Measurements from ENCODE around the gene MYO18B. TPM values are rescaled to one million over a fixed set of nuclear protein-coding genes. Genes with fewer than 3 reads are reported as not detected.

Gene MYO18B
- total RNA-seq, 1 donor from 2014 or later: 0.07 TPM

DNA sequence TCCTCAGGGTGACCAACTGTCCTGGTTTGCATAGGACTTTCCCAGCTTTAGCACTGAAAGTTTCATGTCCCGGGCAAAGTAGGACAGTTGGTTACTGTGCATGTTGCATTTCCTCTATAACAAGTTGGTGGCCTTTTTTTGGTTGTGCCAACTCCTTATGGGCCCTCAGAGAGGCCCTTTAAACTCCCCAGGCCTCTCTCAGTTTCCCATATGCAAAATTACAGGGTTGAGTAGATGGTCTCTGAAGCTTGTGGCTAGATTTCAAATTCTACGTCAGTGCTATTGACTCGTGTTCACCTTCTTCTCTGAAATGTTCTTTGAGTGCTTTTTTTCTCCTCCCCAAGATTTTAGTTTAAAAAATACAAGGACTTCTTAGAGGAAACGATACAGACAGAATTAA, 92.5 kb downstream of the MYO18B start:
- Histone ChIP-seq H3K9ac (ENCODE audit: low read length) (no peak overlapping the region), H3K9me3 (ENCODE audit: insufficient read depth, low read depth, low read length) (no peaks in the 10 kb centered on the region), H3K36me3 (ENCODE audit: insufficient read depth, low read length) (no peaks in the 10 kb centered on the region), H3K79me2 (ENCODE audit: insufficient read depth, low read length) (no peaks in the 10 kb centered on the region), H3K27ac (ENCODE audit: low read depth, low read length) (no peak overlapping the region), H3K4me2 (ENCODE audit: low read length) (no peak overlapping the region), H3K4me3 (ENCODE audit: insufficient read depth, low read depth, low read length) (no peak overlapping the region), H3K4me1 (ENCODE audit: insufficient read depth, low read length) (no peaks in the 10 kb centered on the region), H3K27me3 (ENCODE audit: insufficient read depth, low read length) (no peaks in the 10 kb centered on the region), H4K20me1 (ENCODE audit: insufficient read depth, low read length) (no peaks in the 10 kb centered on the region), H2AFZ (ENCODE audit: low read depth, low read length) (no peak overlapping the region)
- DNase-seq (ENCODE audit: low read depth): no peak
- Mint-ChIP-seq H3K27me3 (ENCODE audit: low read depth, unreplicated experiment) (peaks cover 34% of the 10 kb centered on the region), H3K4me1 (ENCODE audit: low read depth, unreplicated experiment) (no peaks in the 10 kb centered on the region), H3K36me3 (ENCODE audit: low read depth, unreplicated experiment) (no peaks in the 10 kb centered on the region), H3K4me3 (ENCODE audit: unreplicated experiment) (no peak overlapping the region), H3K9me3 (ENCODE audit: unreplicated experiment) (peaks cover 3% of the 10 kb centered on the region), H3K27ac (ENCODE audit: unreplicated experiment) (no peak overlapping the region)
- no peak for TF ChIP-seq EZH2 (IDR thresholded peaks at IDR 0.05; ENCODE audit: insufficient read depth, low read length)
- TF ChIP-seq, protein P1, sequence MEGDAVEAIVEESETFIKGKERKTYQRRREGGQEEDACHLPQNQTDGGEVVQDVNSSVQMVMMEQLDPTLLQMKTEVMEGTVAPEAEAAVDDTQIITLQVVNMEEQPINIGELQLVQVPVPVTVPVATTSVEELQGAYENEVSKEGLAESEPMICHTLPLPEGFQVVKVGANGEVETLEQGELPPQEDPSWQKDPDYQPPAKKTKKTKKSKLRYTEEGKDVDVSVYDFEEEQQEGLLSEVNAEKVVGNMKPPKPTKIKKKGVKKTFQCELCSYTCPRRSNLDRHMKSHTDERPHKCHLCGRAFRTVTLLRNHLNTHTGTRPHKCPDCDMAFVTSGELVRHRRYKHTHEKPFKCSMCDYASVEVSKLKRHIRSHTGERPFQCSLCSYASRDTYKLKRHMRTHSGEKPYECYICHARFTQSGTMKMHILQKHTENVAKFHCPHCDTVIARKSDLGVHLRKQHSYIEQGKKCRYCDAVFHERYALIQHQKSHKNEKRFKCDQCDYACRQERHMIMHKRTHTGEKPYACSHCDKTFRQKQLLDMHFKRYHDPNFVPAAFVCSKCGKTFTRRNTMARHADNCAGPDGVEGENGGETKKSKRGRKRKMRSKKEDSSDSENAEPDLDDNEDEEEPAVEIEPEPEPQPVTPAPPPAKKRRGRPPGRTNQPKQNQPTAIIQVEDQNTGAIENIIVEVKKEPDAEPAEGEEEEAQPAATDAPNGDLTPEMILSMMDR (IDR thresholded peaks at IDR 0.05; ENCODE audit: insufficient read depth, low read depth, low read length): no peak
- FAIRE-seq: no peak

DNA sequence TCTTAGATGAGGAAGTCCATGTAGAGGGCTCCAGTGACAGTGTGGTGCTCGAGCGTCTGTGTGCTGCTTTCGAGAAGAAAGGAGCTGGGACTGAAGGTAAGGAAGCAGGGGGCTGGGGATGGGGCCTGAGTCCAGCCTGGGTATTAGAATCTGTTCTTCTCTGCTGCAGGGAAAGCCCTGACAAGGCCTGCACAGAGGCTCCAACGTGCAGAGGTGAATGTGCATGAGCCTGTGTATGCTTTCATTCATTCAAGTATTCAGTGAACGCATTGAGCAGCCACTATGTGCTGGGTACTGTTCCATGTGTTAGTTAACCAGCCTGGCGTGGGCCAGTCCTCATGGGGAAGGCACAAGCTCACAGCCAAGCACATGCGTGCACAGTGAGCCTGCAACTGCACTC, 93.4 kb downstream of the MYO18B start:
- Histone ChIP-seq H3K27ac (ENCODE audit: low read depth, low read length) (no peak overlapping the region), H4K20me1 (ENCODE audit: insufficient read depth, low read length) (no peaks in the 10 kb centered on the region), H3K4me3 (ENCODE audit: insufficient read depth, low read depth, low read length) (no peak overlapping the region), H3K4me2 (ENCODE audit: low read length) (no peak overlapping the region), H3K79me2 (ENCODE audit: insufficient read depth, low read length) (no peaks in the 10 kb centered on the region), H3K27me3 (ENCODE audit: insufficient read depth, low read length) (no peaks in the 10 kb centered on the region), H3K9me3 (ENCODE audit: insufficient read depth, low read depth, low read length) (no peaks in the 10 kb centered on the region), H3K4me1 (ENCODE audit: insufficient read depth, low read length) (no peaks in the 10 kb centered on the region), H2AFZ (ENCODE audit: low read depth, low read length) (no peak overlapping the region), H3K9ac (ENCODE audit: low read length) (no peak overlapping the region), H3K36me3 (ENCODE audit: insufficient read depth, low read length) (no peaks in the 10 kb centered on the region)
- DNase-seq (ENCODE audit: low read depth): no peak
- no peak for FAIRE-seq
- H3K4me3 Mint-ChIP-seq (ENCODE audit: unreplicated experiment): no peak overlapping the region
- TF ChIP-seq, protein P1 (IDR thresholded peaks at IDR 0.05; ENCODE audit: insufficient read depth, low read depth, low read length): no peak
- no peak for TF ChIP-seq EZH2 (IDR thresholded peaks at IDR 0.05; ENCODE audit: insufficient read depth, low read length)
- H3K27me3 Mint-ChIP-seq (ENCODE audit: low read depth, unreplicated experiment): peaks cover 40% of the 10 kb centered on the region
- H3K27ac Mint-ChIP-seq (ENCODE audit: unreplicated experiment): no peak overlapping the region
- no peaks in the 10 kb centered on the region for H3K36me3 Mint-ChIP-seq (ENCODE audit: low read depth, unreplicated experiment)
- H3K9me3 Mint-ChIP-seq (ENCODE audit: unreplicated experiment): peaks cover 3% of the 10 kb centered on the region
- H3K4me1 Mint-ChIP-seq (ENCODE audit: low read depth, unreplicated experiment): peaks cover 3% of the 10 kb centered on the region

DNA sequence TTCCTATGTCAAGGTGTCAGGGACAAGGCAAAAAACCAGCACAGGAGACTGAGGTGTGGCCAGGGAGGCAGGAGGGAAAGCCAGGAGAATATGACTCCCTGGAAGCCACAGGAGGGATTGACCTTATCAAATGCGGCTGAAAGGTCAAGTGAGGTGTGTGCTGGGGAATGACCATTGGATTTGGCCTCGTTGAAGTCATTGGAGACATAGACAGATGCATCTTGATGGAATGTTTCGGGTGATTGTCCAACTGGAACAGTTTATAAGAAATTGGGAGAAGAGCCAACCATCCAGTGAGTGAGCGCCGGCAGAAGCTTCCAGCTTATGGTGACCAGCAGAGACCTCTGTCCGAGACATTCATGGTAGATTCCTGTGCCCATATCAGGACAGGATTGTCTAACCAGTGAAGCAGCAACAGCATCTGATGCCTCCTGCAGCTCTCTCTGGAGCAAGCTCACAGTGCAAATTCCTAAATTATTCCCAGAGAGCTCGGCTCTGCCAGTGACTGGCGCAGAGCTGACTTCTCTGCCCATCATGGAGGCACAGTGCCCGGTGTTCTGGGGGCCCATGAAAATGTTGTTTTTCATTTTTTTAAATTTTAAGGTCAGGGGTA, 95.4 kb downstream of the MYO18B start:
- peaks cover 3% of the 10 kb centered on the region for H3K9me3 Mint-ChIP-seq (ENCODE audit: unreplicated experiment)
- FAIRE-seq: no peak

More for the DNA sequence above, 95.4 kb downstream of the MYO18B start:
- Histone ChIP-seq H3K9me3 (ENCODE audit: insufficient read depth, low read depth, low read length) (no peaks in the 10 kb centered on the region), H3K4me3 (ENCODE audit: insufficient read depth, low read depth, low read length) (no peak overlapping the region), H3K4me2 (ENCODE audit: low read length) (no peak overlapping the region), H2AFZ (ENCODE audit: low read depth, low read length) (no peak overlapping the region), H3K36me3 (ENCODE audit: insufficient read depth, low read length) (no peaks in the 10 kb centered on the region), H3K9ac (ENCODE audit: low read length) (no peak overlapping the region), H3K27me3 (ENCODE audit: insufficient read depth, low read length) (no peaks in the 10 kb centered on the region), H3K4me1 (ENCODE audit: insufficient read depth, low read length) (no peaks in the 10 kb centered on the region), H3K79me2 (ENCODE audit: insufficient read depth, low read length) (no peaks in the 10 kb centered on the region), H3K27ac (ENCODE audit: low read depth, low read length) (no peak overlapping the region), H4K20me1 (ENCODE audit: insufficient read depth, low read length) (no peaks in the 10 kb centered on the region)
- Mint-ChIP-seq H3K27me3 (ENCODE audit: low read depth, unreplicated experiment) (peaks cover 51% of the 10 kb centered on the region), H3K4me1 (ENCODE audit: low read depth, unreplicated experiment) (peaks cover 6% of the 10 kb centered on the region), H3K36me3 (ENCODE audit: low read depth, unreplicated experiment) (no peaks in the 10 kb centered on the region), H3K4me3 (ENCODE audit: unreplicated experiment) (no peak overlapping the region), H3K27ac (ENCODE audit: unreplicated experiment) (no peak overlapping the region)
- DNase-seq (ENCODE audit: low read depth): no peak
- TF ChIP-seq EZH2 (IDR thresholded peaks at IDR 0.05; ENCODE audit: insufficient read depth, low read length): no peak
- TF ChIP-seq, protein P1 (IDR thresholded peaks at IDR 0.05; ENCODE audit: insufficient read depth, low read depth, low read length): no peak

Measured in astrocyte (in vitro differentiated cells and primary cell).